ENCODE measurements around the gene NFATC2IP.

The NFATC2IP gene

GRCh38 chr16:29009050-29009837, 58.5 kb downstream of the NFATC2IP start:
- TF ChIP-seq CTCF (conservative IDR thresholded peaks at IDR 0.05; ENCODE audit: control insufficient read depth, insufficient read depth, low read depth, low read length), result no peak
- DNase-seq (ENCODE audit: low read depth), result no peak
- H3K4me3 ChIP-seq (ENCODE audit: control insufficient read depth, low read depth, low read length), result no peak overlapping the region

DNA sequence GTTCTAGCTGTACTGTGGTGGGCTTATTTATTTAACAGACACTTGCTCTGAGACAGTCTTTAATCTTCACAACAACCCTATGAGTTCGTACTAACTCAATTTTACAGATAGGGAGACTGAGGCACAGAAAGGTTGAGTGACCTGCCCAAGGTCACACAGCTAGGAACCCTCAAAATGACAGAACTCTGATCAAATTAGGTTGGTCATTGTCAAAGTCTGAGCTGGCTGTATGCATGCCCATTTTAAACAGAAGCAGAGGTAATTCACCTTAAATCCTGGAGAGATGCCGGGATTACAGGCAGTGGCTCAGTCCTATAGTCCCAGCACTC, 59.1 kb downstream of the NFATC2IP start:
- no peak for DNase-seq (ENCODE audit: low read depth)
- no peak overlapping the region for H3K4me3 ChIP-seq (ENCODE audit: control insufficient read depth, low read depth, low read length)
- TF ChIP-seq CTCF (conservative IDR thresholded peaks at IDR 0.05; ENCODE audit: control insufficient read depth, insufficient read depth, low read depth, low read length), result no peak

DNA sequence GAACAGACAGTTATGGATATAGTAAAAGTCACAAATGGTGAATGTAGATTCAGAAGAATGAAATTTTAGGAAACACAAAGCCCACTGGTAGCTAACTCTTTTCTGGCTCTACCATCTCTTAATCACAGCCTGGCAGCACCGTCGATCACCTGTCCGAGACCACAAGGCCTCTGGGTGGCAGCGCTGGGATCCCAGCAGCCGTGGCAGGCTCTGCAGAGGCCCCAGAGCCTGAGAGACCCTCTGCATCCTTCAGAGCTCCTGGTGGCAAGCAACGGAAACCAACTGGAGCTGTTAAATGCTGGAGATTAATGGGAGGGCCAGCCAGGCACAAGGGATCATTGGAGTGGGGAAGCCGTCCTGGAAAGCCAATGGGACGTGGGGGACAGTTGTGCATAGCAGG, 60.4 kb downstream of the NFATC2IP start:
- DNase-seq (ENCODE audit: low read depth), result no peak
- H3K4me3 ChIP-seq (ENCODE audit: control insufficient read depth, low read depth, low read length), result no peak overlapping the region
- no peak for TF ChIP-seq CTCF (conservative IDR thresholded peaks at IDR 0.05; ENCODE audit: control insufficient read depth, insufficient read depth, low read depth, low read length)

DNA sequence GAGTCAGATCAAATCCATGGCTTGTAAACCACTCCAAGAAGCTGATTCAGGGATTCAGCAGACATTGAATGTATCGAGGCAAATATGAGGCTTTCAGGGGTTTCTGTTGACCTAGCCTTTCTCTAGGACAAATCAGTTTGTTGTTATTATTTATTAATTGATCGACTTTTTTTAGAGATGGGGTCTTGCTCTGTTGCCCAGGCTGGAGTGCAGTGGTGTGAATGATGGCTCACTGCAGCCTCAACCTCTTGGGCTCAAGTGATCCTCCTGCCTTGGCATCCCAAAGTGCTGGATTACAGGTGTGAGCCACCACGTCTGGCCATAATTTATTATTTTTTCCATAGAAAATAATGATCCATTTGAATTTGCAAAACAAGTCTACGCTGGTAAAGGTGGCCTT, 61.1 kb downstream of the NFATC2IP start:
- TF ChIP-seq CTCF (conservative IDR thresholded peaks at IDR 0.05; ENCODE audit: control insufficient read depth, insufficient read depth, low read depth, low read length), result no peak
- DNase-seq (ENCODE audit: low read depth), result no peak
- no peak overlapping the region for H3K4me3 ChIP-seq (ENCODE audit: control insufficient read depth, low read depth, low read length)

- no peak for TF ChIP-seq CTCF (conservative IDR thresholded peaks at IDR 0.05; ENCODE audit: control insufficient read depth, insufficient read depth, low read depth, low read length)
- DNase-seq (ENCODE audit: low read depth), result no peak
- H3K4me3 ChIP-seq (ENCODE audit: control insufficient read depth, low read depth, low read length), result no peak overlapping the region
Observed at GRCh38 chr16:29012913-29013553, 62.3 kb downstream of the NFATC2IP start.

GRCh38 chr16:29014561-29015069, 63.9 kb downstream of the NFATC2IP start:
- no peak for TF ChIP-seq CTCF (conservative IDR thresholded peaks at IDR 0.05; ENCODE audit: control insufficient read depth, insufficient read depth, low read depth, low read length)
- H3K4me3 ChIP-seq (ENCODE audit: control insufficient read depth, low read depth, low read length), result no peak overlapping the region
- no peak for DNase-seq (ENCODE audit: low read depth)
